Activated T-cell treated with anti-CD3 and anti-CD28 coated beads for 48 hours (primary cell): ENCODE measurements around the gene TFAP2A.

ENCODE experiments used
- DNase-seq: peaks from one replicate; pipeline ENCODE4 v3.0.0-alpha.2; 2020; ENCODE audit warnings: low read depth

Gene TFAP2A

DNA sequence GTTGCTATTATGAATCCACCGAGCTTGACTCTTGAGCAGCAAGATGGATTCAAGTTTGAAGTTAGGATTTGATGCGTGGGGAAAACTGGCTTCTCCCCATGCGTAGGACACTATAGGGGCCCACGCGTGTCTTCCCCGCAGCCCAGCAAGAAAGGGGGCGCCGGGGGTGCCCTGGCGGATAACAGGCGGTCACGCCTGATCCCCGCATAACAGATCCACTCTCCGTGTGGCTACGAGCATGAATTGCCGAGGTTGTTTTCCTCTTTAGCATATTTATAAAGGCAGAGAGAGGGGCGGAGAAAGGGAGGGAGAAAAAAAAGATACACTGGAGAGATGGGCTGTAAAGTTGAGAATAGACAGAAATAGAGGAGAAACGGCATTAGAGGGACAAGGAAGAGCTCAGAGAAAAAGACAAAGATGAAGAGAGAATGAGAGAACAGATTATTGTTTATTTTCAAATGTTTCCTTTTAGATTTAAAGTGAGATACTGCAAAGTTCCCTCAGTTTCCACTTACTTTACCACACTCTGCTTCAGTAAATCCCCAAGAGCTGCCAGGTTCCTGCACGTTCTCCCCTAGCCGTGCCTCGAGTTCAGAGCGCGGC is 32.0 kb downstream of the TFAP2A start:
- DNase-seq: no peak

DNA sequence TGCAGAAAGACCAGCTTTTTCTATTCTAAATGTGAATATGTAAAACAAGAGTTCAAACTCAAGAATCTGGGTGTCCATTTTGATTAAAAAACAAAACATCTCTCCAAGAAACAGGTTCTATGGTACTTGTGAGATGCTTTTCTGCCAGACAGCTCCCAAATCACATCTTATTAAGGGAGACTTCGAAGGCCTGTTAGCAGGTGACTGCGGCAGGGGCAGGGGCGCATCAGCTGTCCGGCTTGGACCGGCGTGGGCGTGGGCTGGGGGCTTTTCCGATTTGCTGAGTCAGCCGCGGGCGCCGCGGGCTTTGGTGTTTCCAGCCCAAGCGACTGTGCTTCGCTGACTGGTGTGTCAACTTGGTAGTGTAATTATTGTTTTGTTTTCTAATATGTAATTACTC is 32.6 kb downstream of the TFAP2A start:
- DNase-seq: no peak

DNA sequence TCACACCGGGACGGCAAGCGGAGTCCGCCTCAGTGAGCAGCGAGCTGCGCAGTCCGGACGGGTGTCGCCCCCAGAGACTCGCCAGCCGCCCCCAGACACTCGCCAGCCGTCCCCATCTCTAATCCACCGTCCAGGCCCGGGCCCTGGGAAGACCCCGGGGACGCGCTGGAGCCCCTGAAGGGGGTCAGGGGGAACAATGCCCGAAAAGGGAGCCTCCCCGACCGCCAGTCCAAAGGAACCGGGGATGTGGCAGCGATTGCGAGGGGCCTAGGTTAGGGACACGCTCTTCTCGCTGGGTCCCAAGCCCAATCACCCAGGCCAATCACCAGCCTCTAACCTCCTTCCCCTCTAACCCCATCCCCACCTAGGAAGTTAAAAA is 33.1 kb downstream of the TFAP2A start:
- DNase-seq: no peak

DNA sequence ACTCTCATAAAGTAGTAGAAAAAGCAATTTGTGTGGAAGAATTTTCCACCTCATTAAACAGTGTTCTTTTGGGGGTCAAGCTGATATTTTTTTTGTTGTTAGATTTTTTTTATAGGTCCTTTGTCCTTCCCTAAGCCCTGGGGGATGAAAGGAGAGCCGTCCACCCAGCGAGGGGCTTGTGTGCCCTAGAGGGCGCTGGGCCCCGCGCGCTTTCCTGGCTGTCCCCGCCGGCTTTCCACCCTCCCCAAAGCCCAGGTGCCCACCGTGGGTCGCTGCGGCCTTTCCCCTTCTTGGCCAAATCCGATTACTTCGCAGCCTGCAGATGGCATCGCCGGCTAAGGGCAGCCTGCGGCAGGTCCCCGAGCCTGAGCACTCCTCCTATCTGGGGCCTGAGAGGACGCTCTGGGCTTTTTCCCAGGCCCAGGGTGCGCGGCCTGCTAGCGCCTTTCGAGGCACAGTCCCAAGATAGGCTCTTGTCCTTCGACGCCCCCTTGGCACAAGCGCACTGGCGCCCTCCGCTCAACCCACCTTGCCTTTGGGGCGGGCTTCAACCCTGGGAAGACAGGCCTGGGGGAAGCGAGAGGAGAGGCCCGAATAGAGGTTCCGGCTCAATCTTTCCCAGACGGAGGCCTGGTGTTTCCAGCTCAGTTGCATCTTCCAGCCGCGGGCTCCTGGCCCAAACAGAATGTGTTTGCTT is 33.6 kb downstream of the TFAP2A start:
- no peak for DNase-seq

DNA sequence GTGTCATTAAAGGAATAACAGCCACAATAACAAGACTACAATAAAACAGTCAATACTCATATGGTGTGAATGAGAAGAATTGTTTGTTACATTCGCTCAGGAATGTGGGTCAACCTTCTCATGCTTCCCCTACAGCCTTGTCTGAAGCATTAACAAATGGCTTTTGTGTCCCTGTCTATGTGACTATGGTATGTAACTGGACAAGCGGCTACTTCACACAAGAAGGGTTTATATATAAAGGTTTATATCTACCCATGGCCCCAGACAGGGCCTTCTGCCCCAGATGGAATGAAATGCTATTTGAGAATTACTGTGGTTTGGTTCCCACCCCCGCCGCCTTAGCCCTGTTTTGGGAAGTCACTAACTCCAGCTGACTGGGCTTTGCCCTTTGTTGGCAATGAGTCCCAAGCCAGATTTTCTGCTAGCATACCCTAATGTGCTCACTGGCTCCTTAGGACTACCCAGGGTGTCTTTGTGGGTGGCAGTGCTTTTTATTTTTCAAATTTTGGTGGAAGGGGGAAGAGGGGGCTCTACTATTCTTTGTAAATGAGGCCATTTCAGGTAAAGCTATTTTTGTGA is 39.4 kb downstream of the TFAP2A start:
- no peak for DNase-seq

DNA sequence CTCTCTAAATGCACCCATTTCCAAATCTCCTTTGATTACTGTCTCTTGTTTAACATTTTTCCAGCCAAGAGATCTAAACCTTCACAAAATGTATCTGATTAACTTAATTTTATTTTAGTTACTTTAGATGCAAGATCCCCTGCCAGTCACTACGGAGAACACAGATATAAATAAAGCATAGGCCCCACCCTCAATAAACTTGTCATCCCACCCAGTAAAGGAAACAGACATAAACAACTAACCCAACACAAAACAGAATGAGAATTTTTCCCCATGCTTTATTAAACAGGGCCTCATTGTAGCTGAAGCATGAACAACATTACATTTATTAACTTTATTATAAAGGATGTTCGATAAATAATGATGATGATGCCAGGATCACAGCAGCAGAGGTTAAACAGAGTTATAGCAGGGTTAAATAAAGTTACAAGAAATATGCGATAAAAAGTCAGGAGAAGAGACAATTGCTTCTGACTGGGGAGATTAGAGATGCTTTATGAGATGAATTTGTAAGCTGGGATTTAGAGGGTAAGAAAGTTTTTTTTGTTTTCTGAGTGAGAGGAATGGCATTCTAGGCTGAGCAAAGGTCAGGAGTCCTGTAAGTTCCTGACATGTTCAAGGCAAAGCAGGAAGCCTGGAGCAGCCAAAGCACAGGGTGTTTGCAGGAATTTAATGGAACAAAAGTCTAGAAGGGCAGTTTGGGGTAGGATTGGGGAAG is 41.1 kb downstream of the TFAP2A start:
- DNase-seq: no peak

DNA sequence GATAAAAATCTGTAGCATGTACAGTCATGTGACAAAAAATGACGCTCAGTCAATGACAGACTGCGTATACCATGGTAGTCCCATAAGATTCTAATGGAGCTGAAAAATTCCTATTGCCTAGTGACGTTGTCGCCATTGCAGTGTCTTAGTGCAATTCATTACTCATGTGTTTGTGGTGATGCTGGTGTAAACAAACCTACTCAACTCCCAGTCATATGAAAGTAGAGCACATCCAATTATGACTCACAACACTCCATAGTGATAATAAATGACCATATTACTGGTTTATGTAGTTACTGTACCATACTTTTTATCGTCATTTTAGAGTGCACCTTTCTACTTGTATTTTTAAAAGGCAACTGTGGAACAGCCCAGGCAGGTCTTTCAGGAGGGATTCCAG is 45.0 kb downstream of the TFAP2A start:
- no peak for DNase-seq

DNA sequence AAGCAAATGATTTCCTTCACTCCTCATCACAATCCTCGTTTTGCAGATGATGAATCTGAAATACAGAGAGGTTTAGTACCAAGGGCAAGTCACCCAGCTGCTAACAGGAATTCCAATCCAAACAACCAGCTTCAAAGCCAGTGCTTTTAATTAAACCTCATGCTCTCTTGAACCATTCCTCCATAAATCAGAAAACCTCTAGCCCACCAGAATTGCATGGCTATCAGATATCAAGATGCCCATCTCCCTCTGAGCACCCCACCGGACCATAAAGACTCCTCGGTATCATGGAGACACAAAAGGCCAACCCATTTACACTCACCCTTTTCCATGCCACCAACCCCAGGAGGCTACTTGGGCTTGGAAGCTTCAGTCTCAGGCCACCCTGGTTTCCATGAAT is 46.0 kb downstream of the TFAP2A start:
- no peak for DNase-seq

DNA sequence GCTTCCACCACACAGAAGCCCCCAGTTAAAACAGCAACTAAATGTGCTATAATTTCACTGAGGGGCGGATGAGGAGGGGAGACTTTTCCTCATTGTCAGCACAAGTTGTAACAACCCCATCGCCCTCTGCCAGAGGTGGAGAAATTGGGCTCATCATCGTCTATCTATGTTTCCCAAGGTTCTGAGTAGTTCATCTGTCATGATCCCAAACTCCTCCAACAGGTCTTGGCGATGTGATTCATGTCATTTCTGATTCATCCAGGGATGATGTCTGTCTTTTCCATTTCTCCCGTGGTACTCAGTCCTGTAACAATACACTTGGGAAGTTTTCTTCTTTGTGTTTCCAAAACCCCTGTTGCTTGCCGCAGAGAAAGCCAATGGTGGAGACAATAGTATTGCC is 51.0 kb downstream of the TFAP2A start:
- no peak for DNase-seq

DNA sequence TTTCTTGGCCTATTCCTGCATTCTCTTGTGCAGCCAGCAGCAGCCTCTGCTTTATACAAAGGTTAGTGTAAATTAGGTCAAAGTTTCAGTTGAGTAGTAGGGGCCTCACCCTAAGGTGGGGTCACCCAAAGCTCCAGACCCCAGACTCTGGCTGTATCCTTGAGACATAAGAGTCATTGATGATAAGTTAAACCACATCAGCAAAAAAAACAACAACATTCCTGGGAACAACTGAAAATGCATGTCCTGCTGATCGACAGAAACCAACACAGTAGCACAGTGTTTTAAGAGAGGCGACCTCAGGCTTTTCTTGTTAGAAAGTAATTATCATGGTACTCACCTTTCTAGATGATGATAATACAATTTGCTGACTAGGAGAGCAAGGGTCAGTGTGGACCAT is 52.6 kb downstream of the TFAP2A start:
- no peak for DNase-seq

DNA sequence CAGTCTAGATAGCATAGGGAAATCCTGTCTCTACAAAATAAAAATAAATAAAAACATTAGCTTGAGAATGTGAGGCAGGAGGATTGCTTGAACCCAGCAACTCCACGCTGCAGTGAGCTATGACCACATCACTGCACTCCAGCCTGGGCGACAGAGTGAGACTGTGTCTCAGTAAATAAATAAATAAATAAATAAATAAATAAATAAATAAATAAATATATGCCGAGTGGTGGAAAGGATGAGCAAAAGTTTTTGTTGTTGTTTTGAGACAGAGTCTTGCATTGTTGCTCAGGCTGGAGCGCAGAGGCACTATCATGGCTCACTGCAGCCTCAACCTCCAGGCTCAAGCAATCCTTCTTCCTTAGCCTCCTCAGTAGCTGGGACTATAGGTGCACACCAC is 53.4 kb downstream of the TFAP2A start:
- no peak for DNase-seq

DNA sequence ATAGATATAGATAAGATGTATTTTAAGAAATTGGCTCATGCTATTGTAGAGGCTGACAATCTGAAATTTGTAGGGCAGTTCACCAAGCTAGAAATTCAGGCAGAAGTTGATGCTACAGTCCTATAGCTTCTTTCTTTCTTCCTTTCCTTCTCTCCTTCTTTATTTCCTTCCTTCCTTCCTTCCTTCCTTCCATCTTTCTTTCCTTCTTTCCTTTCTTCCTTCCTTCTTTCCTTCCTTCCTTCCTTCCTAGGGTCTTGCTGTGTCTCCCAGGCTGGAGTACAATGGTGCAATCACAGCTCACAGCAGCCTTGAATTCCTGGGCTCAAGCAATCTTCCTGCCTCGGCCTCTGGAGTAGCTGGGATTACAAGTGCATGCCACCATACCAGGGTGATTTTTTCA is 55.3 kb downstream of the TFAP2A start:
- no peak for DNase-seq

DNA sequence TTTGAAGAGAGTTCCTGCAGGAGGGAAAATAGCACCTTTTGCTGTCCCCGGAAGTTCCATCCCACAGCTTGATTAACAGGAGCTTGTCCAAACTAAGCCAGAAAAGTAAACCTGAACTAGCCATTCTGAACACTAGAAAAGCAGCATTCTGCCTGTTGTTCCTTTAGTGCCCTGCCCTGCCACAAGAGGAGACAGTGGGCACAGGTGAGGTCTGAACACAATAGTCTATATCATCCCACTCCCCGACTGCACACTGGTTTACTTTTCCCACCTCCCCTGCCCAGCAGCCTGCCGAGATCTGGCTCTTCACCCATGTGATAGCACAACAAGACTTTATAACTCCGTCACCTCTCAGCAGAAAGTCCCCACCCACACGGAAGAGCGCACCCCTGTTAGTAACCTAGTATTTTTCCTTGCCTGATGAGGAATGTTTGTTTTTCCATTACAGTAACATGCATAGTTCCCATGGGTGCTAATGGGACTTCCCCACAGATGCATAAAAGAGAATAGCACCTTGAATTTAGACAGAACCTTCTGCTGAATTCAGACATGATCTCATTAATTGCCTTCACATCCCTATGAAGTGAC is 59.7 kb downstream of the TFAP2A start:
- no peak for DNase-seq

DNA sequence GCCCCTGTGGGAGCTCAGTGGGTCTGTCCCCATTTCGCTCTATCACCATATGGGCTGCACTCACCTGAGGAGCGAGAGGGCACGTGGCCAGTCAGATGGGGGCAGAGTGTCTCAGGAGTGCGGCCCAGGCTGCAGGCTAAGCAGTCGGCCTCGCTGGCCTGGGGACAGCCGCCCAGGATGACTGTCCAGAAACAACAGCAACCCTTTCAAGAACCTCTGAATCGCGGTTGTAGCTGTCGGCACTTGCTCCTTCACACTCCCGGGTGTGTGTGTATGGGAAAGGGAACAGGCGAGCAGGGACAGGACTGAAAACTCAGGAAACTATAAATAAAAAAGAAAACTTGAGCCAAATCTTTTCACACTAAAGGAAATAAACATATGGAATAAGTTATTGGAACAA is 63.1 kb downstream of the TFAP2A start:
- no peak for DNase-seq

DNA sequence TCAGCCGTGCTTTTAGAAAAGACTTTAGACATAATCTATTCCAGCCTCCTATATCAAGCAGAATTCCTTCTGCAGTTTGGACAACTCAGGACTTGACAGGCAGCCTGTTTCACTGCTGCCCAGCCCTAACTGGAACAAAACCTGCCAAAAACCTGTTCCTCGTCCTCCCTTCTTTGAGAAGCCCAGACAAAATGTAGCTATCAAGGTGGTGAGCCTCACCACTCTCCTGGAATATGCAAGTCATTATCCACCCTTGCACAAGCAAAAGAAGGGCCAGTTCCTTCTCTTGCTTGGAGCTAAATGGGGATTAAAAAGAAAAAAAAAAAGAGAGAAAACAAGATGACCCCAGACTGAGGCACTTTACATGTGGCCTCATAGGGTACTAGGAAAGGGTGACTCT is 64.2 kb downstream of the TFAP2A start:
- DNase-seq: no peak

DNA sequence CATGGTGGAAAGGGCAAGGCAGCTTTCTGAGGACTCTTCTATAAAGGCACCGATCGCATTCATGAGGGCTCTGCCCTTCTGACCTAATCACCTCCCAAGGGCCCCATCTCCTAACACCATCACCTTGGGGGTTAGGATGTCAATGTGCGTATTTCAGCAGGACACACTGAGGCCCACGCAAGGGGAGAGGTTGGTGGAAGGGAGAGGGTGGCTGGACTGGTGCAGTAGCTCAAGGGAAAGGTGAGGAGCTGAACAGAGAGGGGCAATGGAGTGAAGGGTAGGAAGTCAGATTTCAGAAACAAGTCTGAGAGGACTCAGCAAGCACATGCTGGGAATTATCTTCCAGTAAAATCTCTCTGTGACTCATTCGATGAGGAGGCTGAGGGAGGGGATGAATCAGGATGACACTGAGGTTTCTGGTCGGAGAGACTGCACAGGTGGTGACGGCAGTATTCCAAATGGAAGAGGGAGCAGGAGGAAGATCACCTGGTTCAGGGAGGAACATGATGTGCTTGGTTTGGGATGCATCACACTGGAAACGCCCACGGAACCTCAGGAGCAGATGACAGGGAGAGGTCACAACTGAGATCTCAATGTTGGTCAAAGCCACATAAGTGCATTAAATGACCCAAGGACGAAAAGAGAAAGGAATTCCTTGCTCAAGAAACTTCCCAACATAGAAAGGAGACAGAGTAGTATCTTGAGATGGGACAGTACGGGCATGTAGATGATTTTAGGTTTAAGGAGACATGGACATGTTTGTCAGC is 67.1 kb downstream of the TFAP2A start:
- DNase-seq: no peak
